ENCODE data around the gene FARSA. TPM values are rescaled to one million over a fixed set of nuclear protein-coding genes. Genes with fewer than 3 reads are reported as not detected.
A peak's percentile ranks its signal among the peaks of the same experiment; 100 is the strongest.

The FARSA gene
- total and polyA plus RNA-seq, 2 of the 8 experiments (the other 6 are each of a cell fraction or from before 2014, with no cell fraction given): 61.0 to 103 TPM

- Histone ChIP-seq H3K4me1 (replicated peaks in 1 of 4; ENCODE audit: control insufficient read depth in 3 of 4, insufficient read depth in 4 of 4, low read length in 3 of 4) (peaks cover 0 to 3% (median under 1%) of the 10 kb centered on the region in 4 experiments; a peak in 1 of 7 replicates), H3K27ac (ENCODE audit: low read depth, low read length) (peak overlapping the region; percentile 96; the same call in 1 of the 2 replicates), H3K79me1 (ENCODE audit: low read depth, low read length) (peaks cover 2% of the 10 kb centered on the region; the same call in 1 of the 2 replicates), H3K27me3 (replicated peaks in 1 of 4; ENCODE audit: control insufficient read depth in 3 of 4, extremely low read depth in 1 of 4, insufficient read depth in 3 of 4, low read length in 3 of 4) (no peaks in the 10 kb centered on the region), H3K36me3 (ENCODE audit: control insufficient read depth in 2 of 4, insufficient read depth in 4 of 4, low read length in 3 of 4) (peaks cover 27 to 66% (median 45%) of the 10 kb centered on the region in 4 experiments), H3K79me2 (ENCODE audit: control insufficient read depth in 1 of 2, insufficient read depth in 2 of 2, low read length in 2 of 2) (peaks cover 0 to 19% of the 10 kb centered on the region in 2 experiments; a peak in 2 of 4 replicates), H3K23ac (ENCODE audit: insufficient read length) (no peak overlapping the region), H2AK5ac (ENCODE audit: low read depth, low read length) (no peak overlapping the region), H2BK20ac (ENCODE audit: low read length) (no peak overlapping the region), H3K9me3 (ENCODE audit: insufficient read depth in 2 of 2, low read depth in 1 of 2, low read length in 1 of 2) (no peaks in the 10 kb centered on the region), H3K4me2 (ENCODE audit: insufficient read depth in 1 of 2, low read depth in 2 of 2, low read length in 2 of 2) (peak overlapping the region; percentile 79 to 80), H3K4me3 (ENCODE audit: extremely low read depth in 1 of 4, insufficient read depth in 2 of 4, low read depth in 3 of 4, low read length in 4 of 4) (peak overlapping the region; percentile 77 to 93 (median 90)), H4K8ac (ENCODE audit: extremely low read depth, insufficient read depth, low read length) (no peak overlapping the region), H3K18ac (ENCODE audit: extremely low read depth, low read length) (no peak overlapping the region), H3K56ac (replicated peaks; ENCODE audit: insufficient read length, low read depth, low read length) (no peak overlapping the region), H2AFZ (ENCODE audit: low read length) (no peak overlapping the region), H2BK5ac (ENCODE audit: low read depth, low read length) (peak overlapping the region; percentile 58; the same call in 1 of the 2 replicates), H3K4ac (replicated peaks; ENCODE audit: insufficient read length, low read depth, low read length) (no peak overlapping the region), H3K9ac (replicated peaks in 1 of 4; ENCODE audit: extremely low read depth in 1 of 4, low read depth in 3 of 4, low read length in 3 of 4) (peak overlapping the region; percentile 62 to 94 (median 86)), H2BK120ac (replicated peaks; ENCODE audit: low read depth, low read length) (no peak overlapping the region), H4K91ac (replicated peaks; ENCODE audit: insufficient read length, low read length) (no peak overlapping the region), H4K5ac (ENCODE audit: insufficient read length, low read depth, low read length) (no peak overlapping the region), H4K20me1 (replicated peaks in 1 of 2; ENCODE audit: control insufficient read depth in 1 of 2, insufficient read depth in 2 of 2, low read length in 2 of 2) (peaks cover 5% of the 10 kb centered on the region in 2 experiments), H3K14ac (ENCODE audit: insufficient read length) (no peak overlapping the region), H2BK15ac (ENCODE audit: low read length) (no peak overlapping the region), H2BK12ac (ENCODE audit: low read depth, low read length) (no peak overlapping the region), H3K23me2 (ENCODE audit: low read depth, low read length) (no peaks in the 10 kb centered on the region)
- no peak for TF ChIP-seq POU5F1 (IDR thresholded peaks at IDR 0.05; ENCODE audit: low read depth, low read length)
- TF ChIP-seq ASH2L (IDR thresholded peaks at IDR 0.05; ENCODE audit: low read length): no peak
- peak; percentile 43; the same call in 1 of the 2 replicates for TF ChIP-seq POLR2AphosphoS5 (IDR thresholded peaks at IDR 0.05; ENCODE audit: low read depth, low read length)
- TF ChIP-seq SIN3A (conservative IDR thresholded peaks at IDR 0.05 in 1 of 2, IDR thresholded peaks at IDR 0.05 in 1 of 2; ENCODE audit: low read depth in 1 of 2, low read length in 2 of 2): no peak
- TF ChIP-seq POLR2A (IDR thresholded peaks at IDR 0.05; ENCODE audit: control extremely low read depth in 1 of 2, low read depth in 2 of 2, low read length in 2 of 2): no peak
- FAIRE-seq: no peak
- ChIA-PET CTCF (ENCODE audit: partially characterized antibody) (interaction anchor here (0.9 to 2.2 kb wide), 3 partner anchors 18 to 147 kb away, joined by 3 to 5 read pairs (median 4); no protein-coding TSS in a partner anchor), POLR2A (ENCODE audit: partially characterized antibody) (interaction anchor here (0.6 to 4.0 kb wide), 25 partner anchors 8 to 210 kb away, joined by 3 to 43 read pairs (median 6); partner anchors contain the start of genes CALR, DNASE2, FARSA and GADD45GIP1)
- WGBS, 2 experiments (ENCODE audit: extremely low coverage in 1 of 2, insufficient coverage in 1 of 2, insufficient read length in 1 of 2, insufficient replicate concordance in 2 of 2, low coverage in 1 of 2, low lambda C conversion rate in 2 of 2, missing lambda C conversion rate in 1 of 2): 61% methylated on average over 14 of the region's 14 CpGs; no CpG with 5 or more reads in 1 of the 2 experiments
- no peak for DNase-seq (ENCODE audit: low read depth in 1 of 2, low spot score in 2 of 2)
Measured at GRCh38 chr19:12946731-12947496, 13.4 kb upstream of the FARSA start.
